ENCODE data around the gene MCC.

Gene MCC

DNA sequence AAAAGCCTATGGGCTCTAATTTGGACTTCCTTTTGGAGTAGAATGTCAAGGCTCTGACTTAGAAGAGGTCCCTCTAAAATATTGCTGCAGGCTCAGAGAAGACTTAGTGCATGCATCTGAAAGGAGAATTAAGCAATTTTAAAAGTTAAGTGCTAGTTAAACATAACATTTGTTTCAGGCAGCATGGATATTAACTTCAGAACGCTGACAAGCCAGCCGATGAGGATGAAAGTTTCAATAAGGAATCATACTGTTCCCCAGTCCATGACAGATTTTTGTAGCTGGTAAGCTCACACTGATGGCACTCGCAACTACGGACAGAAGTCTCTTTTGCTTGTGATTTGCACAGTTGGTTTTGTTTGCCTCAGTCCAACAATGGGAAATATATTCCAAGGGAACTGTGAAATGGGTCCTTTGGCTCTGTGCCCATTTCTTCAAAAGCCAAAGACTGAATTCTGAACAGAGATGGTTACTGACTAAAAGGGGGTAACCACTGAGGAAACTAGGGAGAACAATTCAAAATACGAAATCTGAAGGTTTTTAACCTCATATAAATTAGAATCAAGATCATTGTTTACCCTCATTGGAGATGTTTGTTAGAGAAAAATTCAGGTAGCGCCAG lies 464.1 kb downstream of the MCC start:
- DNase-seq, result no peak

DNA sequence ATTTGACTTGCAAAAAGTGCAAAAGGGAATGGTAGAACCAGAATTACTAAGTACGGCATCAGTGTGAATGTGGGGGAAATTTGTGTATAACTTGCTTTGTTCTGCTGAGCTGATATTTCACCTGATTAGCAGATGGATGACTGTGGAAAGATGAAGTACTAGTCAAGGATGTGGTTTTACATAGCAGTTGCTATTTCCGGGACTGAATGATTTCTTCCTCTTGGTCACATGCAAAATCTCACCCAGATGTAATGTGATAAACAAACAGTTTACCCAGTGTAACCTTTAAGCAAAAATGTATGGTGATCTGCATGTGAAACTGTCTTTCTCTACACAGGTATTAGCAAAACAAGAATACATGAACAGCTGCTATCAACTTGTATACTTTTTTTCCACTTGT lies 465.6 kb downstream of the MCC start:
- no peak for DNase-seq

DNA sequence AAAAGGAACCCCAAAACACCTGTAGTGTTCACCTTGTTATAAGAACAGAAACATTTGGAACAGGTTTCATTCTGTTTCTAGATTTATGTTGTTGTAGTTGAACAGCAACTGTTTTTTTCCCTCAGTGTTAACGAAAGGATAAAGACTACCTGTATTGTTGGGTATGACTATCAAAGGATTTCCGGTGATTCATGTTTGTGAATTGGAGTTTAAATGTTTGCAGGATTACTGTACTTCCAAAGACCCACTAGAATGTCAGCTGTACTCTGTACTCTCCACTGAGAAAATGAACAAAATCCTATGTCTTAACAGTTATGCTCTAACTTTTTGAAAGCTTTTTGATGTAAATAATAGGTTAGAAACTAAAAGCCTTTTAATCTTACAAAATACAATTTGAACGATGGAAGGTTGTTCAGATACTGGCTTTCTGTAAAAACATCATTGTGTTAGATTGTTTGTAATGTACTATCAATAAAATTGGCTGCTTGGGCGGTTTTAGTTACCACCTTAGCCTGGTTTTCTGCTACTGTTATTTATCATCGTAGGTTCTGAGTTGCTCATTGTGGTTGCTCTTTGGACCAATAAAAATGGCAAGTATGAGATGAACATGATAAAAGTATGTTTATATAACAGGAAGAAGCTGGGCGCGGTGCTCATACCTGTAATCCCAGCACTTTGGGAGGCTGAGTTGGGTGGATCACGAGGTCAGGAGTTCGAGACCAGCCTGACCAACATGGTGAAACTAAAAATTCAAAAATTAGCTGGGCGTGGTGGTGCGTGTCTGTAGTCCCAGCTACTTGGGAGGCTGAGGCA lies 467.6 kb downstream of the MCC start:
- peak; percentile 60 for DNase-seq

DNA sequence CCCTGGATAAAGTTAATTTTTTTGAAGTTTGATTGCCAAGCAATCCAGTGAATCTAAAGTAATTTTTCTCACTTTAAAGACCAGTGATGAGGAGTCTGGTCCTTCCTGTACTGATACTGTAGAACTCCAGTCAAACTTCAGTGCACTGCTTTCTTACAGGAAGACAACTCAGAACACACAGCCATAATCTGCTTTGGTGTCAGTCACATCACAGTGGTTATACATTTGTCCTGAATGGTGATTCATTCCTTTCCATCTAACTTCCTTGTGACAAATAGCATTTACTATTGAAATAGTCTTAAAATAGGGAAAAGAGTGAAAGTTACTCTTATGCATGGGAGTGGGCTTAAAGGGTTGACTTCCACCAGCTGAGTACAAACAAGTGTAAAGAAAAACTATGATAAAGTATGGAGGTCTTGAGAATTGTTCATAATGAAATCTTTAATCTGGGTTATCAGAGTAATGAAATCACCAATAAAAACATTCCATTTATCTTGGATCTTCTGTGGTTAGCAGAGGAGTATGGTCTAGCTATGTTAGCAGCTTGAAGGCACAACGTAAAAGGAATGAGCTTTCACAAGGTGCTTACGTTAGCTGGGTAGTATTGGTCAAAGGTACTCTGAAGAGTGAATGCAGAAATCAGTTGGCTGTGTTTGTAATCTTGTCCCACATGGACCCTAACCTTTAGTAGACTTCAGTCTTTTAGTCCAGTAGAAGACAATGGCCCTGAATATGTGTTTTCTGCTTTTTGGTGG lies 470.2 kb downstream of the MCC start:
- no peak for DNase-seq

DNA sequence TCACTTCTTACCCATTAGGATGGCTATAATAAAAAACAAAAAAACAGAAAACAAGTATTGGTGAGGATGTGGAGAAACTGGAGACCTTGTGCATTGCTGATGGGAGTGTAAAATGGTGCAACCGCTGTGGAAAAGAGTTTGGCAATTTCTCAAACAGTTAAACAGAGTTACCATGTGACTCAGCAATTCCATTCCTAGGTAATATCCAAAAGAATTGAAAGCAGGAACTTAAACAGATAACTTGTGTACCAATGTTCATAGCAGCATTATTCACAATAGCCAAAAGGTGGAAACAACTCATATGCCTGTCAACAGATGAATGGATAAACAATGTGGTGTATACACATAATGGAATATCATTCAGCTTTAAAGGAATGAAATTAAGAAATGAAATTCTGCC lies 482.8 kb downstream of the MCC start:
- DNase-seq, result no peak

DNA sequence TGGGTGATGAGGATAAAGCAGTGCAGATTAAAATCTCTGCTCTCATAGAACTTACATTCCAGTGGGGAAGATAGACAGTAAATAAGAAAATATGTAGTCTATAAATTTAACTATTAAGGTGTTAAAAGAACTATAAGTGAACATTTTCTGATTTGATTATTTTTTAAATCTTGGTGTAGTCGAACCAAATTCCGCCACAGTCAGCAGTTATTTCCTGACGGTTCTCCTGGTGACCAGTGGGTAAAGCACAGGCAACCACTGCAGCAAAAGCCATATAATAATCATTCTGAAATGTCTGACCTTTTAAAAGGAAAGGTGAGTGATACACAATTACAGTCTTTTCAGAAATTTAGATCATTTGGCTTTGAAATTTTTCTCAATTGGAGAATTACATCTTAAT lies 484.5 kb downstream of the MCC start:
- DNase-seq, result no peak

DNA sequence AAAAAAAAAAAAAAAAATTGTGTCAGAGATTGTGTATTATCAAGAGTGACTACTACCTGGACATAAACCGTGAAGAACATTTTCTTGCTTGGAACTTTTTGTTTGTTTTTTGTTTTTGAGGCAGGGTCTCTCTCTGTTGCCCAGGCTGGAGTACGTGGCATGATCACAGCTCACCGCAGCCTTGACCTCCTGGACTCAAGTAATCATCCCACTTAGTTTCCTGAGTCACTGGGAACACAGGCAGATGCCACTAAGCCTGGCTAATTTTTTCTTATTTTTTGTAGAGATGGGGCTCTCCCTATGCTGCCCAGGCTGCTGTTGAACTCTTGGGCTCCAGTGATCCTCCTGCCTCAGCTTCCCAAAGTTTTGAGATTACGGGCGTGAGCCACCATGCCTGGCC lies 485.8 kb downstream of the MCC start:
- DNase-seq, result no peak

DNA sequence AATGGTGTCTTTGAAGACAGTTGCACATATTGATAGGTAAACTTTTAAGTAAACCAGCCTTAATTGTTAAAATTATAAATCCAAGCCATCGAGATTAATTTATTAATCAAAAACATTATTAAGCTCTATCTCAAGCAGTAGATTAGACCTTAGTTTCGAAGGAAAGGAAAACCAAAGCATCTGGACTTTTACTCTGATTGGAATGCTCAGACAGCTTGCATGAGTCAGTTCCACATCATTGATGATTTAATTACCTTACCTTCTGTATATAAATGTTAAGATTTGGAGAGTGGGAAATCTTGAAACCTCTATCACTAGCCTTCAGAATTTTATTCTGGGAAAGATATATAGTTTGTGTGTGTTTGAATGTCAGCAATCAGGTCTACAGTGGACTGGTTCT lies 487.8 kb downstream of the MCC start:
- DNase-seq, result peak; percentile 26

DNA sequence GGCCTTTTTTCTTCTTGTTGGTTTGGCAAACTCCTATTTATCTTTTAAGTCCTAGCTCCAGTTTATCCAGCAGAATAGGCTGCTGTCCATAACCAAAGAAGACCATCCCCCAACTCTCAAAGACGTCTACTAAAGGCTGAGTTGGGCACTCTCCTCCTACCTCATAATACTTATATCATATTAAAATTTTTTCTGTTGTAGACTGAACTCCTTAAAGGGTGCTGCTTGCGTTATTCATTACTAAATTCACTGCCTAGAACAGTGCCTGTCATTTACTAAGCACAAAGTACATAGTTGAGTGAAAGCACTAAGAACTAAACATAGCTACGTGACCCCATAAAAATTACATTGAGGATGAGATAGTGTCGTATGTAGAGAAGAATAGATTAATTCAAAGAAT lies 490.0 kb downstream of the MCC start:
- DNase-seq, result no peak

DNA sequence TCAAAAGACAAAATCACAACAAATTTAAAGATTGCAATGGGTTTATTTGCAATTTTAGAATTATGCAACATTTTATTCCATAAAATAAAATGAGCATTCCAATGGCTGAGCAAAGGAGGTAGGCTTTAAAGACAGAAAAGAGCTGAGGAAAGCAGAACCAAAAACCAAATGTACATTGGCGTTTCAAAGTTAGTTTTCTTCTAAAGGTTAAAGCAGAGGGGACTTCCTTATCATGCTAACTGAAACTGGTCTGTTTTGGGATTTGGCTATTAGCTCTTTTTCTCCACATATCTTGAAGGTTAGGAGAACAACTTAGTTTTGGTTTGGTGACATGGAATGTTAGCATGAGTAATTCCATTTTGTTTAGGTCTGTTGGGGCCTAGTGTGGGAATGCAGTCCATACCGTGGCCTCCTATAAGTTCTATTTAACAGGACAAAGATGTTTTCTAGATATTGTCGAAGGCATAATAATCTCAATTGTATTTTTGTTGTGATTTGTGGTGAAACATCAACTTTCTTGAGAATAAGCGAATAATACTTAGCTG lies 491.4 kb downstream of the MCC start:
- peak; percentile 30 for DNase-seq

DNA sequence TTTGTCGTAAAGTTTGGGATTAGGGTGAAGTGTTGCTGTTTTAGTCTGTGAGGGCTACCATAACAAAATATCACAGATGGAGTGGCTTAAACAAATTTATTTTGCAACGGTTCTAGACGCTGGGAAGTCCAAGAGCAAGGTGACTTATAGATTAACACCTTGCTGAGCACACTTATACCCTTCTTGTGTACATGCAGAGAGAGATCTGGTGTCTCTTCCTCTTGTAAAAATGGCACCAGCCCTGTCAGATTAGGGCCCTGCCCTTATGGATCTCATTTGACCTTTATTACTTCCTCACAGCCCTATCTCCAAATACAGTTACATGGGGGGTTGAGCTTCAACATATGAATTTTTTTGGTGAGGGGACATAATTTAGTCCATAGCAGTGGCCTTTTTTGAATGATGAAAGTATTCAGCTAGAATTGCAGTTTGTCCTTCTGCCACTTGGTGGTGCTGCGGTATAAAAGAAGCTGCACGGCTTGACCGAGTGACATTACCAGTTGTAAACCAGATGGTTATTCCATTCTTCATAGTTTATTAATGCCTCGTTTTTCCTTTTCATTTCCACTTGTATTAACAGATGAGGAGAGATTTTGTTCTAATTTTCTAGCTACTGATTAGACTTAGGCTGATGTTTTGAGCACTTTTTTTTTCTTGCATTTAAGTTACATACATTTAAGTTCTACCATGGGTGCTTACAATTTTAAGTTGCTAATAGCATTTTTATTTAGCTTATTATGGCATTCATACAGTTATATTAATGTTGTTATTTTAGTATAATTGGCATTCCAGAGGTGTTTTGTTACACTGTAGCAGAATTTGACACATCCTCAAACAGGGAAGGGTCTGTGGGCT lies 492.3 kb downstream of the MCC start:
- DNase-seq, result peak; percentile 67

DNA sequence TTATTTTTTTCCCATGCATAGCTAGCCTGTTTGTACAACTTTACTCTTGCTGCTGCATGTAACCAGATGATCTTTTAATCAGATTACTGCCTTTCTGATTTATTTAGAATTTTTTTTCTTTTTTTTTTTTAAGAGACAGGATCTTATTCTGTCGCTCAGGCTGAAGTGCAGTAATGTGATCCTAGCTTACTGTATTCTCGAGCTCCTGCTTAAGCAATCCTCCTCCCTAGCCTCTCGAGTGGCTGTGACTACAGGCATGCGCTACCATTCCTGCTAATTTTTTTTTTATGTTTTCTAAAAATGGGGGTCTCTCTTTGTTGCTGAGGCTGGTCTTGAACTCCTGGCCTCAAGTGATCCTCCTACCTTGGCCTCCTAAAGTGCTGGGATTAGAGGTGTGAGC lies 502.0 kb downstream of the MCC start:
- no peak for DNase-seq

DNA sequence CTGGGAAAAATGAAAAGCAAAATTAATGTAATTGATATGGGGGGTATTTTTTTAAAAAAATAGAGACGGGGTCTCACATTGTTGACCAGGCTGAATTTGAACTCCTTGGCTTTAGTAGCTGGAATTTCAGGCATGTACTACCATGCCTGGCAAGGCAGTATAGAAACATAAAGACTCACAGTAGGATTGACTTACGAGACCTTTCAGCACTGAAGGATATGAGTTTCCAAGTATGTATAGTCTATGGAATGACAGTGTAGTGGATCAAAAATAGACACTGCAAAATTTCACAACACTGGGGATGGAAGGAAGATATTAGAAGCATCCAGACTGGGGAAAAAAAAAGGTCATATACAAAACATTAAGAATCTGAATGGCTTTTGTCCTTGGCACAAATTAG lies 504.9 kb downstream of the MCC start:
- DNase-seq, result peak; percentile 45

DNA sequence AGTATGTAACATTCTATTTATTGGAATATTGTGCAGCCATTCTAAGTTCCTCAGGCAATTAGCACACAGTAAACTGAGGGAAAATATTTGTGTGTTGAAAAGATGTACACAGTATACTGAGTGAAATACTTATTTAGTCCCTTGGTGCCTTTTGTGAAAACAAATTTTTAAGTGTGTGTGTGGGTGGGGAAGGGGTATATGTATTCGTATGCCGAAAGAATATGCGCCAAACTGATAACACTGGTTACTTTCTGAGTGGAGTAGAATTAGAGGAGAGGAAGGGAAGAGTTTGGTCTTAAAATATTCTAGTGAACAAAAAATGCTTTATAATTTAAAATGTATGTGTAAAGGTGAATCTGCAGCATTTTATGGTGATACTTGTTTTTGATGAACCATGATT lies 508.5 kb downstream of the MCC start:
- no peak for DNase-seq

DNA sequence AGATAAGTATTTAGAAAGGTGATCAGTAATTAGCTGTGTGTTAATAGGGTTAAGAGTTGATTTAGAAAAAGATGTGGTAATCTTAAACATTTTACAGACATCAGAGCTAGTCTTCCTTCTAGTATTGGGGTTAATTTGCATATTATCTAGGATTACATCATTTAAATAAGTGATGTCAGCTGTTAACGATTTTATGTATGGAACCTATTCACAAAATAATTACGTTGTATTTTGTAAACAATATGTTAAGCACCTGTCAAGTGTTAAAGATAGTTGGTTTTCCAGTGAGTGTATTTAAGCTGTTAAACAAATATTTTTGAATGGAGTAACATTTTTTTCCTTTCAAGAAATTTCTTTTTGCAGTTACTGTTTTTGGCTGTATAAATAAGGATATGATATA lies 509.4 kb downstream of the MCC start:
- DNase-seq, result no peak

DNA sequence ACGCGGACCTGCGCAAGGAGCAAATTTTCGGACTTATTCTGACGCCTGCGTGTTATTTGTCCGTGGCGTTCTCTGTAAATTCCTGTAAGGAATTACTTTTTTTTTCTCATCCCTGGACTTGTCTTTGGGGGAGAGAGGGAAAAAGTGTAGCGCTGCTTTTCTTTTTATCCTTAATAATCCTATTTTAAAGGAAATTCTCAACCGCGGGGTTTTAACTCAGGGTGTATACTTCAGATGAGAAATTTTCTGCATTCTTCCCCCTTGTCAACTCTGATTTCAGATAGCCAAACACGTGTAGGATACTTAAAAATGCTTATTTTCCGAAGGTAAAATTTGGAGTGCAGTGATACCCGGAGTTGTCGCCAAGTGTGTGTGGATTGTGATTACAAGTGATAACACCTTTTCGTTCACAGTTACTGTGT lies 510.8 kb downstream of the MCC start:
- peak; percentile 6 for DNase-seq

DNA sequence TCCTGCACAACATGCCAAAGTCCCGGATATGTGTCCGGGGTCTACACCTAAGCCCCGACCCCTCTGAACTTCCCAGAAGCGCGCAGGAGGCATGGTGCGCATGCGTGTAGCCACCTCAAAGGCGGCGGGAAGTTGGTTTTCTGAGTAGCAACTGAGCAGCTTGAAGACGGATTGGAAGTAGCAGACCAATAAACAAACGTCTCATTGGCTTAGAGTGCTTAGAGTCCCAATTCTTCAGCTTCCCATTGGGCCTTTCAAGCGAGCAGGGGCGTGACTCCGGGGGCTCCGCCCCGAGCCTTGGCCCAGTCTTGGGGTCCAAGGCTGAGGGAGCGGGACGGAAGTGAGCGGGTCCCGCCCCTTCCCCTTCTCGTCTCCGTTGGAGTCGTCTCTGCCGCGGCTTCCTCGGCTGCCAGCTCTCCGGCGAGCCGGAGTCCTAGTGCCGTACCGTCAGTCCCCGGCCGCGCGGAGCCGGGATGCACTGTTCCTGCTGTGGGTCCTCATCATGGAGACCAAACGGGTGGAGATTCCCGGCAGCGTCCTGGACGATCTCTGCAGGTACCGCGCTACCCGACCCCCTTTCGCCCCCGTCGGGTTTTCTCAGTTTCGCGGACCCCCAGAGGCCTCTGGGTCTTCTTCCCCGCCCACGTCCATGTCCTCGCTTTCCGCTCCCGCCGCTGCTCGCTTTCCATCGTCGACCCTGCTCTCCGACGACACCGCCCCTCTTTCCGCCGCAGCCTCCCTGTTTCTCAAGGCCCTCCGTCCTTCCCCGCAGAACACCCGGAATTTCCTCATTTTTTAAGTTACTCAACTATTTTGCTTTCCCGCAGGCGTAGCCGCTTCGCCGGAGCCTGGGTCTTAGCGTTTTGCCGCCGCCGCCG lies 511.6 kb downstream of the MCC start, which contains the start of gene DCP2:
TSS of gene DCP2 (plus strand) at position 367 of the 878 bp plus-strand sequence. CDS start at position 503, 136 bp downstream.
- peak; percentile 99 for DNase-seq

DNA sequence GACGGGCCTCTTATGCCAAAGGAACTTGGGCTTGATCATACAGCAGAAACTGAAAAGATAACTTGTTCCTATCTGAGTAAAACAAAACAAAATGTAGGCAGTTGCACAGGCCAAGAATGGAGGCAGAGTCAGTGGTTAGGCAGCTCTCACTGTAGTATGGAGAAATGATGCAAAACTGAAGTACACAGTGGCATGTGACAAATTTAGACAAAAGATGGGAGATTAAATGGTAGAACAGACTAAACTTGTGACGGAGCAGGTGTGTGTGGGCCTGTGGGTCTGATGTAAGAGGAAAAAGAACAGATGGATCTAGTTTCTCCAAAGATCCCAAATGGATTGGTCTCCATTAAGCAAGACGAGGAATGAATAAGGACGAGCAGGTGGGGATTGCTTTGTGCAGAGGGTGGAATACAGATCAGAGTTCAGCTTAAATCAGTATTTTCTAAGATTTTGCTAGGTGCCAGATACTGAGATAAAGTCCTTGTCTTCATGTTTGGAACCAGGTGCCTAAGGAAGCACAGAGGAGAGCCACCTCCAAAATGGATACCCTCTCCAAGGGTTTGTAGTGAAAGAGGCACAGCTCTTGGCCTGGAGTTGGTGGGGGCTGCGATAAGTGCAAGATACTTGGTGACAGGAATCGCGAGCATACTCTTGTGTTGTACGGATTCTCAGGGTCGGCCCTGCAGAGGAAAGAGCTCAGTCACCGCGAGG lies 512.4 kb downstream of the MCC start:
- DNase-seq, result no peak

DNA sequence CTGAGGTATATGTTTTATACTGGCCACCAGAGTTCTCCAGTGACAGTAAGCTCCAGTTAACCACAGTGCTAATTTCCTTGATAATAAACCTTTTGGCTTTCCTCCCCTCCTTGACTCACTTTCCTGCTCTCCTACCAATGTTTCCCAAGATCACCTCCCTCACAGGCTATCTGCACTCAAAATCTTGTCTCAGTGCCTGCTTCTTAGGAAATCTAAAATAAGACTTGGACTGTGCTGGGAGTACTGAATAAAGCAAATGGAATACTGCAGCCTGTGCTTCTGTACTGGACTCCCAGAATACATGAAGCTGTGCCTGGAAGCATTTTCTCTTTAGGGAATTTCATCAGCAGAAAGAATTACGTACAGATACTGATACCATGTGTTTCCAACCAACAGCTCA lies 513.4 kb downstream of the MCC start:
- DNase-seq, result no peak

DNA sequence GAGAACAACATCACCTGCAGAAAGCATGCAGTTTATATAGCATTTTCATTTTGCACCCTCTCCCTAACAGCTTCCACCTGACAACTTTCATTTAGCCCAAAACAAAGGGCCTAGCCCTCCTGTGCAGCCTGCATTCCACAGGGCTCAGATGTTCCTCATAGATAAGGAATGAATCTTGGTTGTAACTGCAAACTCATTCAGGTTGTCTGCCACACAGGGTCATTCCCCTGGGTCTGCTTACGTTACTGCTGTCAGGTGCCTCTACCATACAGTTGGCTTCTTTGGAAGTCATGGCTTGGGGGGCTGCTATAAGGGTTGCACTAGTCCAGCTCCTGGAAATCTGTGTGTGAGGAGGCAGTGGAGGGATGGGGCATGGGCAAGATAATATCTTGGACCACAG lies 514.3 kb downstream of the MCC start:
- no peak for DNase-seq

DNA sequence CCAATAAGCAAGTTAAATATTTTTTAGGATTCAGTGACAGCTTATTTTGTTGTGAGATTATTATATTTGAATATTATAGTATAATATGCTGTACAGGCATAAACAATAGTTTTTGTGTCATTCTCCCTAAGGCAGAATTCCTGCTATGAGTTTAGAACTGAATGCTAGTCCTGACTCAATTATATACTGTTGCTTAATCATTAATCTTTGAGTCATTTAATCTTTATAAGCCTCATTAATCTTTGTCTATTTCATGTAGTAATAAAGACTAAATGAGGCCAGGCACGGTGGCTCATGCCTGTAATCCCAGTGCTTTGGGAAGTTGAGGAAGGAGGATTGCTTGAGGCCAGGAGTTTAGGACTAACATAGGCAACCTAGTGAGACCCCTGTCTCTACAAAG lies 515.2 kb downstream of the MCC start:
- DNase-seq, result no peak

Measured in fibroblast of skin of abdomen (primary cell).